Right atrium auricular region (tissue), 2 donors: ENCODE data around the gene MTOR. TPM values are rescaled to one million over a fixed set of nuclear protein-coding genes. Genes with fewer than 3 reads are reported as not detected.
"Not testable (repeated sequence)": the region's sequence is repeated elsewhere in the genome, so short reads cannot be mapped to it uniquely, and the experiment has no call there.

Experiments
- DNase-seq: peaks from one replicate; pipeline ENCODE4 v3.0.0-alpha.2; 2019; ENCODE audit warnings: low spot score
- H3K27ac ChIP-seq, 2 donors: fragments of 200-600 bp; sonication (generic); 1 replicate in 1 of 2; 2 replicates in 1 of 2; pipeline ENCODE4 v1.5.1; 2016 to 2019
- H3K27me3 ChIP-seq, 2 donors: fragments of 200-600 bp; sonication (generic); one replicate each; pipeline versions ENCODE4 v1.5.1 to v1.6.0; 2017 to 2019
- H3K36me3 ChIP-seq: fragments of 200-600 bp; sonication (generic); one replicate; pipeline ENCODE4 v1.5.1; 2016
- H3K4me1 ChIP-seq, 2 donors: fragments of 200-600 bp; sonication (generic); one replicate each; pipeline versions ENCODE4 v1.5.1 to v1.6.0; 2017 to 2019
- H3K4me3 ChIP-seq, 2 donors: fragments of 200-600 bp; sonication (generic); 1 replicate in 1 of 2; 2 replicates in 1 of 2; pipeline ENCODE4 v1.5.1; 2017 to 2019; ENCODE audit warnings: mild to moderate bottlenecking in 1 of 2, moderate library complexity in 1 of 2
- H3K9me3 ChIP-seq, 2 donors: fragments of 200-600 bp; sonication (generic); one replicate each; pipeline ENCODE4 v1.5.1; 2019
- total RNA-seq, 2 donors: library from RNA; depleted of rRNA; stranded (reverse); fragments of >200 nt; gene quantifications; one replicate each; pipeline ENCODE4 v1.1.0, GENCODE V29; 2016
- TF ChIP-seq, protein P1 (sequence below), 2 donors: fragments of 200-600 bp; sonication (generic); IDR thresholded peaks; one replicate each; pipeline ENCODE4 v1.5.1; 2019; ENCODE audit warnings: antibody characterized with exemption in 2 of 2

The MTOR gene
- total RNA-seq, 2 donors from 2014 or later, result 28.1 to 36.0 TPM

DNA sequence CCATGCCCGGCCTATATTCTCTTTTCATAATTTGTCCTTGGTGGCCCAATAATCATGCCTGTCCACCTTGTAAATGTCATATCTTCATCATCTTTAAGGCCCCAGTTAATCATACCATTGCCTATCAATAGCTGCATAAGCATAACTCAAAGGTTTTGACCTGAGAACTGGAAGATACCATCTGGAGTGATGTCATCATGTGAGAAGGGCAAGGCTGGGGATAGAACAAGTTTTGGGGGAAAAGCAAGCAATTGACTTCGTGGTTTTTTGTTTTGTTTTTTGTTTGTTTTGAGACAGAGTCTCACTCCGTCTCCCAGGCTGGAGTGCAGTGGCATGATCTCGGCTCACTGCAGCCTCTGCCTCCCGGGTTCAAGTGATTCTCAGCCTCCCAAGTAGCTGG is 16.8 kb upstream of the MTOR start:
- TF ChIP-seq, protein P1, sequence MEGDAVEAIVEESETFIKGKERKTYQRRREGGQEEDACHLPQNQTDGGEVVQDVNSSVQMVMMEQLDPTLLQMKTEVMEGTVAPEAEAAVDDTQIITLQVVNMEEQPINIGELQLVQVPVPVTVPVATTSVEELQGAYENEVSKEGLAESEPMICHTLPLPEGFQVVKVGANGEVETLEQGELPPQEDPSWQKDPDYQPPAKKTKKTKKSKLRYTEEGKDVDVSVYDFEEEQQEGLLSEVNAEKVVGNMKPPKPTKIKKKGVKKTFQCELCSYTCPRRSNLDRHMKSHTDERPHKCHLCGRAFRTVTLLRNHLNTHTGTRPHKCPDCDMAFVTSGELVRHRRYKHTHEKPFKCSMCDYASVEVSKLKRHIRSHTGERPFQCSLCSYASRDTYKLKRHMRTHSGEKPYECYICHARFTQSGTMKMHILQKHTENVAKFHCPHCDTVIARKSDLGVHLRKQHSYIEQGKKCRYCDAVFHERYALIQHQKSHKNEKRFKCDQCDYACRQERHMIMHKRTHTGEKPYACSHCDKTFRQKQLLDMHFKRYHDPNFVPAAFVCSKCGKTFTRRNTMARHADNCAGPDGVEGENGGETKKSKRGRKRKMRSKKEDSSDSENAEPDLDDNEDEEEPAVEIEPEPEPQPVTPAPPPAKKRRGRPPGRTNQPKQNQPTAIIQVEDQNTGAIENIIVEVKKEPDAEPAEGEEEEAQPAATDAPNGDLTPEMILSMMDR (IDR thresholded peaks at IDR 0.05), result no peak

DNA sequence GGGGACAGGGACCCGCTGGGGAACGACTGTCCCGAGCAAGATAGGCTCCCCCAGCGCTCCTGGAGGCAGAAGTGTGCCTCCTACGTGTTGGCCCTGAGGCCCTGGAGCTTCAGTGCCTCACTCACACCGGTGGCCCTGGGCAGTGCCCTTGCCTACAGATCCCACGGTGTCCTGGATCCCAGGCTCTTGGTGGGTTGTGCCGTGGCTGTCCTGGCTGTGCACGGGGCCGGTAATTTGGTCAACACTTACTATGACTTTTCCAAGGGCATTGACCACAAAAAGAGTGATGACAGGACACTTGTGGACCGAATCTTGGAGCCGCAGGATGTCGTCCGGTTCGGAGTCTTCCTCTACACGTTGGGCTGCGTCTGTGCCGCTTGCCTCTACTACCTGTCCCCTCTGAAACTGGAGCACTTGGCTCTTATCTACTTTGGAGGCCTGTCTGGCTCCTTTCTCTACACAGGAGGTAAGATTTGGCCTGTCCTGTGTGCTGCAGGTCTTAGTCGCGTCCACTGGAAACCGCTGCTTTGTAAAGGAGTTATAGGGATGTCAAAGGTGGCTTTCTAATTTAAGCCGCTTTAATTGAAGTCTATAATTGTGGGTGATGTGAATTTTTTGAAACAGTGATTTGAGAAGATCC is 11.4 kb upstream of the MTOR start:
- peak overlapping the region; percentile 86 to 96 for H3K27ac ChIP-seq
- H3K4me1 ChIP-seq, result peaks cover 0 to 29% of the 10 kb centered on the region in 2 donors
- TF ChIP-seq, protein P1 (IDR thresholded peaks at IDR 0.05), result no peak
- H3K4me3 ChIP-seq, result peak overlapping the region; percentile 57 to 79
- H3K9me3 ChIP-seq, result no peaks in the 10 kb centered on the region
- H3K36me3 ChIP-seq, result peaks cover 3% of the 10 kb centered on the region
- H3K27me3 ChIP-seq, result no peaks in the 10 kb centered on the region
- no peak for DNase-seq

More for the DNA sequence above, 16.8 kb upstream of the MTOR start:
- DNase-seq, result no peak
- Histone ChIP-seq H3K4me1 (peaks cover 0 to 38% of the 10 kb centered on the region in 2 donors), H3K36me3 (peaks cover 16% of the 10 kb centered on the region), H3K4me3 (no peak overlapping the region), H3K27me3 (no peaks in the 10 kb centered on the region), H3K9me3 (no peaks in the 10 kb centered on the region), H3K27ac (no peak overlapping the region)

GRCh38 chr1:11272832-11273594 is 10.7 kb upstream of the MTOR start, which contains the start of gene UBIAD1:
Gene UBIAD1 (plus strand): TSS chr1:11273198. CDS start chr1:11273532, 334 bp downstream.
- peak; percentile 77 for DNase-seq
- Histone ChIP-seq H3K4me1 (peaks cover 0 to 29% of the 10 kb centered on the region in 2 donors), H3K27ac (peak within 1 kb of the TSS; percentile 86 to 96), H3K4me3 (peak within 1 kb of the TSS; percentile 57 to 79), H3K36me3 (no peaks in the 10 kb centered on the region), H3K9me3 (no peaks in the 10 kb centered on the region), H3K27me3 (no peaks in the 10 kb centered on the region)
- TF ChIP-seq, protein P1 (IDR thresholded peaks at IDR 0.05), result peak in 1 of 2 donors; percentile 47

- Histone ChIP-seq H3K4me3 (peak overlapping the region in 1 of 2 donors; percentile 23), H3K27ac (peak overlapping the region in 1 of 2 donors; percentile 26), H3K36me3 (no peaks in the 10 kb centered on the region), H3K4me1 (peaks cover 0 to 29% of the 10 kb centered on the region in 2 donors), H3K27me3 (no peaks in the 10 kb centered on the region), H3K9me3 (no peaks in the 10 kb centered on the region)
- no peak for DNase-seq
- TF ChIP-seq, protein P1 (IDR thresholded peaks at IDR 0.05), result no peak
These were observed 10.1 kb upstream of the MTOR start for GRCh38 chr1:11272544-11272831.

- DNase-seq, H3K27me3 ChIP-seq, H3K27ac ChIP-seq, H3K9me3 ChIP-seq, H3K4me1 ChIP-seq, H3K4me3 ChIP-seq, H3K36me3 ChIP-seq: not testable (repeated sequence)
These were observed 5.3 kb upstream of the MTOR start for GRCh38 chr1:11267350-11268337.
